GM13977 (cell line): ENCODE results near the gene OGG1.
A peak's percentile ranks its signal among the peaks of the same experiment; 100 is the strongest.
"Not testable (repeated sequence)": the region's sequence is repeated elsewhere in the genome, so short reads cannot be mapped to it uniquely, and the experiment has no call there.

ENCODE experiments used
- DNase-seq: peaks from one replicate; pipeline ENCODE4 v3.0.0; 2012; ENCODE audit warnings: low spot score
- in situ Hi-C: fragments of 300-500 bp; cut with MboI; formaldehyde crosslinking; loops from one replicate; pipeline ENCODE4 v1.12.0; 2022; ENCODE audit warnings: low sequenced_read_pairs, low pct_unique_long_range_greater_than_20kb, mixed read lengths, inconsistent platforms; ENCODE audit not compliant: unreplicated experiment
- TF ChIP-seq, protein P1 (sequence below): IDR thresholded peaks from 2 replicates; pipeline ENCODE4 v1.5.1; 2012; ENCODE audit warnings: mild to moderate bottlenecking, control low read depth; ENCODE audit not compliant: insufficient read depth; ENCODE audit errors: extremely low read depth, missing control alignments

The OGG1 gene

DNA sequence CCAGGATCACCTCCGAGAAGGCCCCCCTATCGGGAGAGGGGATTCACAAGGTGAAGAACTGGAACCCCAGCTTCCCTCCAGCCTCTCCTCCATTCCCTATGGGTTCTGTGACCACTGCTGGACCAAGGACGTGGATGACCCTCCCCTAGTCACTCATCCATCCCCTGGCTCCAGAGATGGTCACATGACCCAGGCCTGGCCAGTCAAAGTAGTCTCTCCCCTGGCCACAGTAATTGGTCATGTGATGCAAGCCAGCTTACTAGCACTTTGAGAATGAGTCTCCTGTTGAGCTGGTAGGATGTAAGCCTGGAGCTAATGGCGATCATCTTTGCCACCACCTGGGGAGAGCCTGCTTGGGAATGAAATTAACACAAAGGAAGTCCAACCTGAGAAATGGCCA is 16.1 kb downstream of the OGG1 start:
- TF ChIP-seq, protein P1, sequence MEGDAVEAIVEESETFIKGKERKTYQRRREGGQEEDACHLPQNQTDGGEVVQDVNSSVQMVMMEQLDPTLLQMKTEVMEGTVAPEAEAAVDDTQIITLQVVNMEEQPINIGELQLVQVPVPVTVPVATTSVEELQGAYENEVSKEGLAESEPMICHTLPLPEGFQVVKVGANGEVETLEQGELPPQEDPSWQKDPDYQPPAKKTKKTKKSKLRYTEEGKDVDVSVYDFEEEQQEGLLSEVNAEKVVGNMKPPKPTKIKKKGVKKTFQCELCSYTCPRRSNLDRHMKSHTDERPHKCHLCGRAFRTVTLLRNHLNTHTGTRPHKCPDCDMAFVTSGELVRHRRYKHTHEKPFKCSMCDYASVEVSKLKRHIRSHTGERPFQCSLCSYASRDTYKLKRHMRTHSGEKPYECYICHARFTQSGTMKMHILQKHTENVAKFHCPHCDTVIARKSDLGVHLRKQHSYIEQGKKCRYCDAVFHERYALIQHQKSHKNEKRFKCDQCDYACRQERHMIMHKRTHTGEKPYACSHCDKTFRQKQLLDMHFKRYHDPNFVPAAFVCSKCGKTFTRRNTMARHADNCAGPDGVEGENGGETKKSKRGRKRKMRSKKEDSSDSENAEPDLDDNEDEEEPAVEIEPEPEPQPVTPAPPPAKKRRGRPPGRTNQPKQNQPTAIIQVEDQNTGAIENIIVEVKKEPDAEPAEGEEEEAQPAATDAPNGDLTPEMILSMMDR: no peak
- DNase-seq: no peak
- in situ Hi-C loops: no loop called here

DNA sequence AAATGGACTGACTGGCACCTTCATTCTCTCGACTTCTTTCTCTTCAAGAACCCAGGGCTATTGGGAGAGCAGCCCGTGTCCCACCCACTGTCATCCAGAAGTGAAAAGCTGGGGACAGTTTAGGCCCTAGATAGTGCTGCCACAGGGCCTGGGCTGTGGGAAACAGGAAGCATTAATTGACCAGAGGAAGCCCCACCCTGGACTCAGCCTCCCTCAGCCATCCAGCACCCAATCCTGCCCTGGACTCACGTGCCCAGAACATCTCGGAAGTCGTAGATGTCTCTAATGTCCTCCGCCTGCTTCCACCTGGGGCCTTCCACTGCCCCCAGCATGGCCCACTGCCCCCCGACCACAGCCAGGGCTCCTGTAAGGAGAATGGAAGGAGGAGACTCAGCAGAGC is 17.7 kb downstream of the OGG1 start:
- TF ChIP-seq, protein P1: no peak
- in situ Hi-C loops: no loop called here
- DNase-seq: no peak

DNA sequence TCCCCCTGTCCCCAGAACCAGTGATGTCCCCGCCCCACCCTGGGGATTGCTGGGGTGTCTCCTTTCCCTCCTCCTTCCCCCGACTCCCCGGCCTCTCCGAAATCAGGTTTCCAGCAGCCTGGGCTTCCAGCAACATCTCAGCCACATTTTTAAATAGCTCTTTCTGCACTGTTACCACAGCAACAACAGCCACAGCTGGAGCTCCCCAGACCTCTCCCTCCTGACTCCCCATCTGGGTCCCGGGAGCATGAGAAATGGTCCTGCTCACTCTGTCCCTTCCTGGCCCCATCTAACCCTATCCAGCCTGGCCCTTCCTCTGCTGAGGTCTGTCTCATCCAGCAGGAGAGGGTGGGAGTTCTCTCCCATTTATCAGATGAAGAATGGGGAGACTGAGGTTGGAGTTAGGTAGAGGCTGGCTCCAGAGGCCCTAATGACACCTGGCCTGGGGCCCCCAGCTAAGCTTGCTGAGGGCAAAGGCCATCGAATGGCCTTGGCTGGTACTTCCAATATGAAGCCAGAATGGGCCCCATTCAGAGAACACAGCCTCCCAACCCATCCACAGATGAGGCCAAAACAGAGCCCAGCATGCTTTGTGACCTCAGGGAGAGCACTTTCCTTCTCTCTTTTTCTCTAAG is 18.5 kb downstream of the OGG1 start:
- TF ChIP-seq, protein P1: no peak
- in situ Hi-C loops: no loop called here
- DNase-seq: no peak

DNA sequence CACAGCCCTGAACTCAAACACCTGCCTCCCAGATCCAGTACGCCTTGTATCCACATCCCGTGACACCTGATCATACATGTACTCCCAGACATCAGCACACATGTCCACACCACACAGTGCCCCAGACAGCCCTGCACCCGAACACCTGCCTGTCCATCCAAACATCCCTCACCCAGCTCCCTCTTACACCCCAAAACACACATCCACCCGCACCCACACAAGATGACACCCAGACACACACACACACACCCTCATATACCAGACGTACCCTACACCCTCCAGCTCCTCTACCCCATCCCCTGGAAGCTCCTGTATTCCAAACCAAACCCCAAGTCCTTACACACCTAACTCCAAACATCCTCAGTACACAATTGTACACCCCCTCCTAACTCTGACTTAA is 19.3 kb downstream of the OGG1 start:
- TF ChIP-seq, protein P1: no peak
- in situ Hi-C loops: no loop called here
- DNase-seq: no peak

DNA sequence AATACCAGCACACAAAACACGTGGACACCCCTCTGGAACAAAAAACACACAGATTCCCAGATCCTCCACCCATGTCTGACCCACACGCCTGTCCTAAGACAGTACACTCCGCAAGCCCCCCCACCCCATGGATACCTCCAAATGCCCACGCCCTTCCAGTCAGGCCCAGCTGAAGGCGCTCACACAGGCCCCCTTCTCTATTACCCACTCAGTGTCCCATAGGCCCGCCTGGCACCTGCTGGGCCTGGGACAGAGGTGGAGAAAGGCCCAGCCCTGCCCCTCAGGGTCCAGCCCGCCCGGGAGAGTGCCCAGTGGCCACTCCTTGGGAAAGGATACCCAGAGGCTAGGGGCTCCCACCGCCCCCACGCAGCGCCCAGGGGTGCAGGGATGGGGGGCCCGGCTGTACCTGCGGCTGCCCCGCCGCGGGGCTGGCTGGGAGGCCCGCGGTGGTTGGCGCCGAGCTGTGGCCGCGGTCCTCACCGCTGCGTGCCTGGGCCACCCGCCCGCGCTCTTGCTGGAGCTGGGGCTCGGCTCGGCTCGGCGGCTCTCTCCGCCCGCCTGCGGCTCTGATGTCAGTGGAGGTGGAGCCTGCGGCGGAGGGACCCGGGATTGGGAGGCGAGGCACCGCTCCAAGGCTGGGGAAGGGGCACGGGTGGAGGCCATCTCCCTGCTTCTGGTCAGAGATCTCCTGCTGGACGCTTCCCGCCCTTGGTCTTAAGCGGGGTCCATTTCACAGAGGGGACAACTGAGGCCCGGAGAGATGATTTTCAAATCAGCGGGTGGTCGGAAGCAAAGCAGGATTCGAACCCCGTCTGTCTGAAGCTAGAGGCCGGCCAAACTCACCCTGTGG is 19.9 kb downstream of the OGG1 start, which contains the start of gene CAMK1:
TSS of gene CAMK1 (minus strand) at position 522 of the 850 bp plus-strand sequence. CDS start 2,198 bp downstream, outside the sequence.
- DNase-seq: peak; percentile 77
- in situ Hi-C loops: no loop called here
- TF ChIP-seq, protein P1: no peak

DNA sequence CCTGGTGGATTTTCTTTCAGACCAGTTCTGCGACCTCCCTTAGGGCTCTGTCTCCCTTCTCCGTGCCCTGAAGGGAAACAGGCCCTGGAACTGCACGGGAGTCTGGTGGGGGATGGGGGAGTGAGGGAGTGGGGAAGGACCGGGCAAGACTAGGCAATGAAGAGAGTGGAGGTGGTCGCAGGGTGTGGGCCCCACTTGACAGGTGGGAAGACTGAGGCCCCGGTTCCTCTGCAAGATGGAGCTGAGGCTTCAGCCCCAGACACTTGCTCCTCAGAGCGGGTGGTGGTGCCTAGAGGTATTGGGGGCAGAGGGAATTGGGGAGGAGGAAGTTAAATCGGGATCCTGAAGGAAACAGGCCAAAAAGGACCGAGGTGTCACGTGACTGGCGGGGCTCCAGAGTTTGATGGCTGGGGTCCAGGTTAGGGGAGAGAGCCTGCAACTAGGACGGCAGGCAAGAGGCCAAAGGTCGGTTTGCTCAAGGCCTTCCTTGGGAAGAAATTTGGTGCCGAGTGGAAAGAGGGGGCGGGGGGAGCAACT is 20.6 kb downstream of the OGG1 start:
- DNase-seq: no peak
- TF ChIP-seq, protein P1: no peak
- in situ Hi-C loops: no loop called here

DNA sequence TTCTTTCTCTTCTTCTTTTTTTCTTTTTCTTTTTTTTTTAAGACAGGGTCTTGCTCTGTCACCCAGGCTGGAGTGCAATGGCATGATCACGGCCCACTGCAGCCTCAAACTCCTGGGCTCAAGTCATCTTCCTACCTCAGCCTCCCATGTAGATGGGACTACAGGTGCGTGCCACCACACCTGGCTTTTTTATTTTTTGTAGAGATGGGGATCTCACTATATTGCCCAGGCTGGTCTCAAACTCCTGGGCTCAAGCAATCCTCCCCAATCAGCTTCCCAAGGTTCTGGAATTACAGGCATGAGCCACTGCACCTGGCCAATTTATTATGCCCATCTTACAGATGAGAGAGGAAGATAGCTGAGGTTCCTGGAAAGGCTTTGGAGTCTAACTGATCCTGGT is 21.3 kb downstream of the OGG1 start:
- DNase-seq, in situ Hi-C loops: not testable (repeated sequence)
